HFF-Myc (cell line): ENCODE measurements around the gene PMM2.
A peak's percentile ranks its signal among the peaks of the same experiment; 100 is the strongest.

Source experiments
- DNase-seq: peaks from one replicate; pipeline ENCODE4 v3.0.0-alpha.2; 2011; ENCODE audit warnings: low read depth; ENCODE audit errors: extremely low read depth
- H3K4me3 ChIP-seq: replicated peaks from 2 replicates; pipeline ENCODE4 v1.5.1; 2011; ENCODE audit warnings: low read depth, mild to moderate bottlenecking, control low read depth, low read length
- TF ChIP-seq, protein P1 (sequence below): IDR thresholded peaks from 2 replicates; pipeline ENCODE4 v1.5.1; 2012; ENCODE audit warnings: mild to moderate bottlenecking, low read depth, low read length, control low read depth; ENCODE audit errors: missing control alignments

The PMM2 gene

GRCh38 chr16:8851761-8852403 is 54.2 kb downstream of the PMM2 start:
- DNase-seq = no peak
- TF ChIP-seq, protein P1, sequence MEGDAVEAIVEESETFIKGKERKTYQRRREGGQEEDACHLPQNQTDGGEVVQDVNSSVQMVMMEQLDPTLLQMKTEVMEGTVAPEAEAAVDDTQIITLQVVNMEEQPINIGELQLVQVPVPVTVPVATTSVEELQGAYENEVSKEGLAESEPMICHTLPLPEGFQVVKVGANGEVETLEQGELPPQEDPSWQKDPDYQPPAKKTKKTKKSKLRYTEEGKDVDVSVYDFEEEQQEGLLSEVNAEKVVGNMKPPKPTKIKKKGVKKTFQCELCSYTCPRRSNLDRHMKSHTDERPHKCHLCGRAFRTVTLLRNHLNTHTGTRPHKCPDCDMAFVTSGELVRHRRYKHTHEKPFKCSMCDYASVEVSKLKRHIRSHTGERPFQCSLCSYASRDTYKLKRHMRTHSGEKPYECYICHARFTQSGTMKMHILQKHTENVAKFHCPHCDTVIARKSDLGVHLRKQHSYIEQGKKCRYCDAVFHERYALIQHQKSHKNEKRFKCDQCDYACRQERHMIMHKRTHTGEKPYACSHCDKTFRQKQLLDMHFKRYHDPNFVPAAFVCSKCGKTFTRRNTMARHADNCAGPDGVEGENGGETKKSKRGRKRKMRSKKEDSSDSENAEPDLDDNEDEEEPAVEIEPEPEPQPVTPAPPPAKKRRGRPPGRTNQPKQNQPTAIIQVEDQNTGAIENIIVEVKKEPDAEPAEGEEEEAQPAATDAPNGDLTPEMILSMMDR = no peak
- no peak overlapping the region for H3K4me3 ChIP-seq

DNA sequence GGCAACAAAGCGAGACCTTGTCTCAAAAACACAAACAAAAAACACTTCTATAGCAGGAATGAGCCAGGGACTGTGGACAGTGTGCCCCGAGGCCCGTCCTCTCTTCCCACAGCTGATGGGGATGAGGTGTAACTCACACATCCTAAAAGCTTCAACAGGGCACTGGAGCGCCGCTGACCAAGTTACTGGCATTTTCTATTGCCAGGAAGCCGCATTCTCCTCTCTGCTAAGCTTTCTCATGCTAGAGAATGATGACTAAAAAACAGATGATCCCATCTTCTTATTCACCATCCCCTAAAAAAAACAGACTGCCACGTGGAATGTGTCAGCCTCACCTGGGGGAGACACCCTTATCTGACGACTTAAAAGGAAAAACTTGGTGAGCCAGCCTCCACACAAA is 54.9 kb downstream of the PMM2 start:
- no peak overlapping the region for H3K4me3 ChIP-seq
- TF ChIP-seq, protein P1 = no peak
- no peak for DNase-seq

GRCh38 chr16:8853150-8853549 is 55.5 kb downstream of the PMM2 start:
- TF ChIP-seq, protein P1 = no peak
- DNase-seq = no peak
- H3K4me3 ChIP-seq = no peak overlapping the region

GRCh38 chr16:8853611-8854010 is 56.0 kb downstream of the PMM2 start:
- no peak for DNase-seq
- TF ChIP-seq, protein P1 = no peak

DNA sequence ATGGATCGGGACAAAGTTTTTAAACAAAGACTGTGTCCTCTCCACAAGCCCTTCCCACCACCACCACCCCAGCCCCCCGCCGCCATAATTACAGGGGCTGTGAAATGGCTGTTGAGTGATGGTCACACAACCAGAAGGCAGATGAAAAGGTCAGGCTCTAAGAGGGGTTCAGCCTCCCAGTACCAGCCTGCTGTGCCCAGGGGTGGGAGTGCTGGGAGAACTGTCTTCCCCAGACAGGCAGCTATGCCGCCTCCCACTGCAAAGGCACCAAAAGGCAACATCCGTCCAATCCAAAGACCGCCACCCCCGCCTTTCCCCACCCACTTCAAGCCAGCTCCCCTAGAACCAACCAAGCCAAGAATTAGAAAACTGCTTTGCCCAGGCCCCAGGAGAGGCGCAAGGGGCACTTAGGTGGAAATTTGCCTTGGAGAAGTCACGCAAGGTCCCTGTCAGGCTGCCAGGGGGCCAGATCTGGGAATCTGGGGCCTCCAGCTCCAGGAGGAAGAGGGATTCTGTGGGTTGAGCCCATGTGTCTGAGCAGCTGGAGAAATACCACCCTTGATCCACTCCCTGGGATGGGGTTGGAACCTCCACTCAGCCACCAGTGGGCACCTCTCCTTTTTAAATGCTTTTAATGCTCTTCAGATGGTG is 56.8 kb downstream of the PMM2 start:
- TF ChIP-seq, protein P1 = no peak
- DNase-seq = no peak

More at GRCh38 chr16:8853611-8854010, 56.0 kb downstream of the PMM2 start:
- H3K4me3 ChIP-seq = no peak overlapping the region

GRCh38 chr16:8855051-8855786 is 57.6 kb downstream of the PMM2 start:
- no peak overlapping the region for H3K4me3 ChIP-seq
- DNase-seq = no peak
- TF ChIP-seq, protein P1 = peak; percentile 32

More for the DNA sequence above, 56.8 kb downstream of the PMM2 start:
- H3K4me3 ChIP-seq = no peak overlapping the region
